HG03378 (cell line): Measurements from ENCODE around the gene EAF2.
"Not testable (repeated sequence)": the region's sequence is repeated elsewhere in the genome, so short reads cannot be mapped to it uniquely, and the experiment has no call there.

Experiments
- ATAC-seq: cut with Tn5 transposase; IDR thresholded peaks from one replicate; pipeline ENCODE4 v1.9.1; 2021; ENCODE audit warnings: mild to moderate bottlenecking, moderate library complexity; ENCODE audit not compliant: unreplicated experiment

The EAF2 gene

GRCh38 chr3:121857778-121858177 lies 22.8 kb downstream of the EAF2 start:
- ATAC-seq = not testable (repeated sequence)

GRCh38 chr3:121863247-121863646 lies 28.2 kb downstream of the EAF2 start:
- not testable (repeated sequence) for ATAC-seq

GRCh38 chr3:121863801-121864200 lies 28.8 kb downstream of the EAF2 start:
- ATAC-seq = no peak

GRCh38 chr3:121869736-121870135 lies 34.7 kb downstream of the EAF2 start:
- no peak for ATAC-seq

GRCh38 chr3:121870717-121871116 lies 35.7 kb downstream of the EAF2 start:
- no peak for ATAC-seq

- no peak for ATAC-seq
These were observed 36.4 kb downstream of the EAF2 start for GRCh38 chr3:121871430-121871829.

GRCh38 chr3:121878411-121878810 lies 43.4 kb downstream of the EAF2 start:
- ATAC-seq = no peak

- no peak for ATAC-seq
These were observed 48.5 kb downstream of the EAF2 start for GRCh38 chr3:121883507-121883906.

- no peak for ATAC-seq
These were observed 50.4 kb downstream of the EAF2 start for GRCh38 chr3:121885386-121885785.

- ATAC-seq = no peak
These were observed 59.4 kb downstream of the EAF2 start, which contains the start of gene SLC15A2 for GRCh38 chr3:121894301-121894990. SLC15A2 (plus strand) TSS chr3:121894401; CDS start chr3:121894477, 76 bp downstream.

GRCh38 chr3:121895121-121895520 lies 60.1 kb downstream of the EAF2 start:
- no peak for ATAC-seq

- ATAC-seq = no peak
These were observed 60.7 kb downstream of the EAF2 start for GRCh38 chr3:121895736-121896135.

- no peak for ATAC-seq
These were observed 61.8 kb downstream of the EAF2 start for GRCh38 chr3:121896823-121897222.

GRCh38 chr3:121897296-121897695 lies 62.3 kb downstream of the EAF2 start:
- ATAC-seq = no peak

- ATAC-seq = no peak
These were observed 78.4 kb downstream of the EAF2 start for GRCh38 chr3:121913305-121913990.

- ATAC-seq = no peak
These were observed 79.3 kb downstream of the EAF2 start for GRCh38 chr3:121914081-121914998.

- no peak for ATAC-seq
These were observed 81.2 kb downstream of the EAF2 start for GRCh38 chr3:121916189-121916588.

- no peak for ATAC-seq
These were observed 83.9 kb downstream of the EAF2 start for GRCh38 chr3:121918779-121919483.

GRCh38 chr3:121924734-121925133 lies 89.7 kb downstream of the EAF2 start:
- ATAC-seq = no peak

- ATAC-seq = no peak
These were observed 91.4 kb downstream of the EAF2 start for GRCh38 chr3:121926380-121926779.
